ENCODE results near the gene MARK2.
A peak's percentile ranks its signal among the peaks of the same experiment; 100 is the strongest.

The MARK2 gene

DNA sequence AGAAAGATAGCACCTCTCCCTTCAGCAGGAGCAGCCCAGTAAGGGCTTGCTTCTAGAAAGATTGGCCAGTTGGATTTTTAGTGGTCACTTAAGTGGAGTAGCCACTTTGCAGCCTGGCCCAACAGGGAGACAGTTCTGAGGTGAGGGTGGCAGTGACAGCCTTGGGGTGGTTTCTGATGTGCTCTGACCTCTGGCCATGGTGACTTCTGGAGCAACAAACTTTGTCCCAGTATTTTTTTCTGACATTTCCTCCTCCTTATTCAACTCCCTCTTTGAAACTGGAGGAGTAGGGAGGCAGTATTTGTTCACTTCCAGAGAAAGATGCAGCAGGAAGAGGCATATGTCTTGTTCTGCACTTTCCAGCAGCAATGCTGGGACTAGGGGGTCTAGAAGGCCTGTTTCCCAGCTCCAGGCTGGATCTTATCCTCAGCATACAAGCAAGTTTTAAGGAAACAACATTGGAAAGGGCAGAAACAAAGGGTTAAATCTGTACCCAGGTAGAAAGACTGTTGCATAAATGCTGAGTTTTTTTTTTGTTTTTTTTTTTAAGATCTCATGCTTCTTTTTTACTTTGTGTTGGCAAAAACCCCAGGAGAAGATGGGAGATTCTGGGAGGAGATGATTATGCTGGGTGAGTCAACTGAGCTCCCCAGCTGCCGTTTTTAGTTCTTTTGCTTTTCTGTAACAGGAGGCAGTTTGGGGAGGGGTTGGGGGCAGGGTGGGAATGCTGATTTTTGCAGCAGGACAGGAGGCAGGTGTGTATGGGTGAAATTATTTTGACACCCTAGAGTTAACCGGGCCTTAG is 40.9 kb downstream of the MARK2 start:
- TF ChIP-seq BACH2 (CRISPR knock-in tag; IDR thresholded peaks at IDR 0.05; ENCODE audit: borderline replicate concordance) (no peak), ISL1 (CRISPR knock-in tag; IDR thresholded peaks at IDR 0.05) (no peak), ESRRG (CRISPR knock-in tag; IDR thresholded peaks at IDR 0.05) (no peak), ZNF8 (CRISPR knock-in tag; IDR thresholded peaks at IDR 0.05) (no peak), RARB (CRISPR knock-in tag; IDR thresholded peaks at IDR 0.05) (no peak), OSR1 (CRISPR knock-in tag; IDR thresholded peaks at IDR 0.05) (no peak), PATZ1 (CRISPR knock-in tag; IDR thresholded peaks at IDR 0.05; ENCODE audit: borderline replicate concordance) (no peak), ZFP3 (CRISPR knock-in tag; IDR thresholded peaks at IDR 0.05) (no peak), SNAI2 (CRISPR knock-in tag; IDR thresholded peaks at IDR 0.05) (no peak), GLIS3 (CRISPR knock-in tag; IDR thresholded peaks at IDR 0.05) (no peak), ZNF565 (CRISPR knock-in tag; conservative IDR thresholded peaks at IDR 0.05; ENCODE audit: low read depth) (no peak), TOX (CRISPR knock-in tag; IDR thresholded peaks at IDR 0.05; ENCODE audit: borderline replicate concordance) (no peak), ZNF70 (CRISPR knock-in tag; IDR thresholded peaks at IDR 0.05) (no peak), ZC3H10 (CRISPR knock-in tag; IDR thresholded peaks at IDR 0.05) (no peak), CSRNP3 (CRISPR knock-in tag; IDR thresholded peaks at IDR 0.05) (no peak)
- TF ChIP-seq, protein P1, sequence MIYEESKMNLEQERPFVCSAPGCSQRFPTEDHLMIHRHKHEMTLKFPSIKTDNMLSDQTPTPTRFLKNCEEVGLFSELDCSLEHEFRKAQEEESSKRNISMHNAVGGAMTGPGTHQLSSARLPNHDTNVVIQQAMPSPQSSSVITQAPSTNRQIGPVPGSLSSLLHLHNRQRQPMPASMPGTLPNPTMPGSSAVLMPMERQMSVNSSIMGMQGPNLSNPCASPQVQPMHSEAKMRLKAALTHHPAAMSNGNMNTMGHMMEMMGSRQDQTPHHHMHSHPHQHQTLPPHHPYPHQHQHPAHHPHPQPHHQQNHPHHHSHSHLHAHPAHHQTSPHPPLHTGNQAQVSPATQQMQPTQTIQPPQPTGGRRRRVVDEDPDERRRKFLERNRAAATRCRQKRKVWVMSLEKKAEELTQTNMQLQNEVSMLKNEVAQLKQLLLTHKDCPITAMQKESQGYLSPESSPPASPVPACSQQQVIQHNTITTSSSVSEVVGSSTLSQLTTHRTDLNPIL (CRISPR knock-in tag; IDR thresholded peaks at IDR 0.05; ENCODE audit: low read depth) = no peak
- peak; percentile 68 for ATAC-seq

DNA sequence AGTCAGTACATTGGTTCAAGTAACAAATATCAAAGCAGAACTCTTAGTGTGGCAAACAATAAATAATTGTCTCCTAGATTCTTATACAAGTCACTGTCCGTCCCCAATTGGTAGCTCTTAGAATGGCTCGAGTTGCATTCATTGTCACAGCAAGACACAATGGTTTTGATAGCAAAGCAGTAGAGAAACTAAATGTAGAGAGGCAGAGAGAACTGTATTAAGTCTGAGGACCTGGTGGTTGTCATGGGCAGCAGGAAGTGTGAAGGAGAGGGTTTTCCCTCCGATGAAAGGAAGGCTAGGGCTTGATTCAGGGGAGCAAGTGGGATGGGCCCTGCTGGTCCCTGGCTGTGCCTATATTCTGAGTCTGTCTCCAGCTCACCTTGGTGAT is 41.5 kb downstream of the MARK2 start:
- TF ChIP-seq ZC3H10 (CRISPR knock-in tag; IDR thresholded peaks at IDR 0.05) (no peak), ARNTL (CRISPR knock-in tag; IDR thresholded peaks at IDR 0.05; ENCODE audit: borderline replicate concordance, low read depth) (no peak), ZNF70 (CRISPR knock-in tag; IDR thresholded peaks at IDR 0.05) (no peak), CSDC2 (CRISPR knock-in tag; IDR thresholded peaks at IDR 0.05) (no peak), TCF4 (CRISPR knock-in tag; IDR thresholded peaks at IDR 0.05; ENCODE audit: borderline replicate concordance) (no peak), ZNF8 (CRISPR knock-in tag; IDR thresholded peaks at IDR 0.05) (no peak), PATZ1 (CRISPR knock-in tag; IDR thresholded peaks at IDR 0.05; ENCODE audit: borderline replicate concordance) (no peak), RARB (CRISPR knock-in tag; IDR thresholded peaks at IDR 0.05) (no peak), ISL1 (CRISPR knock-in tag; IDR thresholded peaks at IDR 0.05) (no peak), BACH2 (CRISPR knock-in tag; IDR thresholded peaks at IDR 0.05; ENCODE audit: borderline replicate concordance) (no peak), ZFP3 (CRISPR knock-in tag; IDR thresholded peaks at IDR 0.05) (no peak)
- TF ChIP-seq, protein P1 (CRISPR knock-in tag; IDR thresholded peaks at IDR 0.05; ENCODE audit: low read depth) = no peak
- TF ChIP-seq, protein P2, sequence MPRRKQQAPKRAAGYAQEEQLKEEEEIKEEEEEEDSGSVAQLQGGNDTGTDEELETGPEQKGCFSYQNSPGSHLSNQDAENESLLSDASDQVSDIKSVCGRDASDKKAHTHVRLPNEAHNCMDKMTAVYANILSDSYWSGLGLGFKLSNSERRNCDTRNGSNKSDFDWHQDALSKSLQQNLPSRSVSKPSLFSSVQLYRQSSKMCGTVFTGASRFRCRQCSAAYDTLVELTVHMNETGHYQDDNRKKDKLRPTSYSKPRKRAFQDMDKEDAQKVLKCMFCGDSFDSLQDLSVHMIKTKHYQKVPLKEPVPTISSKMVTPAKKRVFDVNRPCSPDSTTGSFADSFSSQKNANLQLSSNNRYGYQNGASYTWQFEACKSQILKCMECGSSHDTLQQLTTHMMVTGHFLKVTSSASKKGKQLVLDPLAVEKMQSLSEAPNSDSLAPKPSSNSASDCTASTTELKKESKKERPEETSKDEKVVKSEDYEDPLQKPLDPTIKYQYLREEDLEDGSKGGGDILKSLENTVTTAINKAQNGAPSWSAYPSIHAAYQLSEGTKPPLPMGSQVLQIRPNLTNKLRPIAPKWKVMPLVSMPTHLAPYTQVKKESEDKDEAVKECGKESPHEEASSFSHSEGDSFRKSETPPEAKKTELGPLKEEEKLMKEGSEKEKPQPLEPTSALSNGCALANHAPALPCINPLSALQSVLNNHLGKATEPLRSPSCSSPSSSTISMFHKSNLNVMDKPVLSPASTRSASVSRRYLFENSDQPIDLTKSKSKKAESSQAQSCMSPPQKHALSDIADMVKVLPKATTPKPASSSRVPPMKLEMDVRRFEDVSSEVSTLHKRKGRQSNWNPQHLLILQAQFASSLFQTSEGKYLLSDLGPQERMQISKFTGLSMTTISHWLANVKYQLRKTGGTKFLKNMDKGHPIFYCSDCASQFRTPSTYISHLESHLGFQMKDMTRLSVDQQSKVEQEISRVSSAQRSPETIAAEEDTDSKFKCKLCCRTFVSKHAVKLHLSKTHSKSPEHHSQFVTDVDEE (CRISPR knock-in tag; IDR thresholded peaks at IDR 0.05) = no peak
- peak; percentile 19 for ATAC-seq
